T1000 (cell line): ENCODE data around the gene ZBTB16.

Experiments
- DNase-seq: peaks from one replicate; lab custom pipeline; 2025; ENCODE audit warnings: mixed read lengths; lab: John Stamatoyannopoulos, UW

The ZBTB16 gene

DNA sequence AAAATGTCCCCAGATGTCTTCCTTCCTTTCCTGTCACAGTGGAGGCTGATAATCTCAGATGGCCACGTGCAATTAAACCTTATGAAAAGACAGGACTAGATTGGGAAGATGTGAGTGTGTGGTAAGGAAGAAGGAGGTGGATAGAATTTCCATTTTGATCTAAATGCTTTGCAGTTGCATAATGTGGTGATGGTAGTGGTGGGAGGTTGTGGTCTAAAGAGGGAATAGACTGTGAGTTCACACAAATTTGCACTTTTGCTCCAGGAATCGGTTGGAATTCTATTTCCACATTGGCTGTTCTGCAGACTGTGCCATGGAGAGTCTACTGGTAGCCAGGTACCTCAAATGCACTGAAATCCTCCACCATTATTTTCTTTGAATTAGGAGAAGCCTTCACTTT is 93.3 kb downstream of the ZBTB16 start:
- DNase-seq = no peak

DNA sequence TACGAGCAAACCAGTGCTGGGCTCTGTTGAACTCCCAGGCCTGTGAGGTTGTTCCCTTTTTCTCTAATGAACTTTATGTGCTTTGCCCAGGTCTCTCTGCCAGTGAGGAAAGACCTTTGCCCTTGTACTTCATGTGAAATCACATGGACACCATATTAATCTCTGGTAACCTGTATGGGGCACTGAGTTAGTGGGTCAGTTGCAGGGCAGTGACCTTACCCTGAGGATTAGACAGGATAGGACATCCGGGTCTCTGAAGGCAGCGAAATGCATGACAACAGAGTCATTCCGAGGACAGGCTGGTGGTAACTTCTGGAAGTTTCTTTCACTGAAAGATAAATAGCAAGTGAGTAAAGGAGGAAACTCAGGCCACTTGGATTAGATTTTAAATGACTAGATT is 93.7 kb downstream of the ZBTB16 start:
- no peak for DNase-seq

GRCh38 chr11:114154271-114155047 is 94.9 kb downstream of the ZBTB16 start:
- no peak for DNase-seq

DNA sequence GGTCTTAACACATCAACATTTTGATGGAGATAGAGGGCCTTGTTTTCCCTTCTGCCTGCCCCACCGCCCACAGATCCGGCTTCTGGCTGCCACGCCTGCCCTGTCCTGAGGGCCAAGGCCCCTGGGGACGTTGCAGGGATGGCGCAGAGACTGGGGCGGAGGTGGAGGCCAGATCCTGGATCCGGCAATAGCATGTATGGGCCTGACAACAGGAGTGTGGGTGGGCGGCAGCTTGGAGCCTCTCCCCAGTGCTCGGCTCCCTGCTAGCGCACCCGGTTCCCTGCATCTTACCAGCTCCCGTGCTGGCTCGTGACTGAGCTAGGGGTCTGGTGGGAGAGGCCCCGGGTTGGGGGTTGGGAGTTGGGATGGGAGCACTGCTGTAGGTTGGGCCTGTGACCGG is 95.6 kb downstream of the ZBTB16 start:
- no peak for DNase-seq

GRCh38 chr11:114156131-114156581 is 96.6 kb downstream of the ZBTB16 start:
- no peak for DNase-seq

DNA sequence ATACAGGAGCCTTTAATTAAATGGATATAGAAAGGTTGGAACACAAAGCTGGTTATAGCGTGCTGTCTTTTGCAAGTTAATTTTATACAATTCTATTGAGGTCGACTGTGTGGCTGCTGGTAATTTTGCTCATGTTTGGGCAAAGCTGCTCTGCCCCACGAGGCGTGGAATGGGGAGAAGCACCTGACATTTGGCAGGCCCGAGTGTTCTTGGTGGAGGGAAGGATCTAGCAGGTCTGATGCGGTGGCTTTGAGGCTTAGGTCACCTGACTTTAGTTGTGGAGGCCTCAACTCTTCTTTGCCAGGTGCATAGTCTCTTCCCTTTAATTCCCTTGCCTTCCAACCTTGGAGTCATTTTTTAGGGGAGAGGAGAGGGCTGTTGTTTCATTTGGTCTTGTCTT is 97.3 kb downstream of the ZBTB16 start:
- DNase-seq = no peak

DNA sequence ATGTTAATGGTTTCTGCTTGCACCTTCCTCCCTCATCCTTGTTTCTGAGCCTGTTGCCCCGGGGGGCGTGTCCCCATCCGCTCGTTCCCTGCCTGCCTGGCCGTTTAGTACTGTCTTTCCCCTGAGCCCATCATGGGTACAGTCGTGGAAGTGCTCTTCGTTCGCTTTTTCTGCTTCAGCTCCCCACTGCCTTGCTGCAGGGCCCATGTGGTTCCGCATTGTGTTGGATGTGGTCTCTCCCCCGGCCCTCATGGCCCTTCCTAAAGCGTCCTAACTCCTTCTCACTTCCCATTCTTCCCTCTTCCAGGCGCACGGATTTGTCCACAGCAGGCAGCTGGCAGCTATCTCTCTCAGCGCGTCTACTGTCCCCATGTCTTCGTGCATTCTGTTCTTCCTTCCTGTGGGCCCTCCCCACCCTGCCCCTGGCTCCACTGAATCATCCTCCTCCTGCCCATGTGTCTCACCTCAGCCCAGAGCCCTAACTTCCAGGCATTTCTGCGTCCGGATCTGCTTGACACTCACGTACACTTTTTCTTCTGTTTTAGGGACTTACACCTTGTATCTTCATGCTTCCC is 98.1 kb downstream of the ZBTB16 start:
- DNase-seq = no peak

- no peak for DNase-seq
These were observed 98.9 kb downstream of the ZBTB16 start for GRCh38 chr11:114158421-114158820.

- no peak for DNase-seq
These were observed 99.4 kb downstream of the ZBTB16 start for GRCh38 chr11:114158886-114159285.

- no peak for DNase-seq
These were observed 99.8 kb downstream of the ZBTB16 start for GRCh38 chr11:114159320-114159719.

DNA sequence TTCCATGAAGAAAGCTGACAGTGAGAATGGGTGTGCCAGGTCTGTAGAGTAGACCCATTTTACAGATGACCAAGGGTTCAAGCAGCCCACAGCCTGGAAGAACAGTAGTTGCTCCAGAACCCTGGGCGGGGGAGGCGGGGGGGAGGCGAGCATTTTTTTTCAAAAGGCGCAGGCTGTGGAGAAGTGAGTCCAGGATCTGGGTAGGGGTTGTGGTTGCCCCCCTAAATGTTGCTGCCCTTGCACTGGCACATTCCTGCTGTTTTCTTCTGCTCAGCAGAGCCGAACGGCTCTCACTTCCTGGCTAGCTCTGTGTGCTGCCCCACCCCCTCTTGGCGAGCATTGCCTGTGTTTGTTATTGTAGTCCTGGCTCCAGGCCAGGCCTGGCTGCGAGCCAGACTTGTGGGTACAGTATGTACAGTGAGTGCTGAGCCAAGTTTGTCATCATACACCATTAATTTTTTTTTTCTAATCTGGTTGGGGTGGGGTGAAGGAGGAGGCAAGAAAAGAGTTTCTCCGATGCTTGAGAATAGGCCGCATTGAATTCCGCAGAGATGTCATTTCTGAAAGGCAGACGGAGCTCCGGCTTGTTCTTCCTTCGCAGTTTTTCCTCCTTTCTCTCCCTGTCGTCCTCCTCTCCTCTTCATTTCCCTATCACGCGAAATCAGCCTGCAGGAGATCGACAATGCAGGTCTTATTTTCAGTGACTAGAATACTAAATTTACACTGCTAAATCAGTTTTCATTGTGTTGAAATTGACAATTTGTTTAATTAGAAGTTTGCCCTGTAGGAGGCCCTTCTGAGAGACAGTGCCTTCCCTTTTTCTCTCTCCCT is 100.5 kb downstream of the ZBTB16 start:
- peak; percentile 17 for DNase-seq

- no peak for DNase-seq
These were observed 101.4 kb downstream of the ZBTB16 start for GRCh38 chr11:114160894-114161293.

- DNase-seq = no peak
These were observed 102.2 kb downstream of the ZBTB16 start for GRCh38 chr11:114161486-114162250.

DNA sequence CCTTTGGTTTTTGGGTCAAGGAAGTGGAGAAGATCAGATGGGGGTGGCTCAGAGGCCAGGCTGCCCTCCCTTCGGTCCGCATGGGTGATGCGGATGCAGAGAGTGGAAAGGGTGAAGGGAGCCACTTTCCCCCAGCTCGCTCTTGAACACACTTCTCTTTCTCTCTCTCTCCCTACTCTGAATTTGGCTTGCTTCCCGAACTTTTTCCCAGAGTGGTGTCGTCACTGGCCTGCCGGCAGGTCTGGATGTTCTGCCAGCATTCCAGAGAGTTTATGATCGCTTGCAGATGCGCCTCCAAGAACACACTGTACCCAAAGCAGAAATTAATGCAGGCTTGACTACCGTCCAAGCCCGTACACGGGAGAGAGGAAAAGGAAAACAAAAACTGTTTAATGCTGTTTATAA is 103.2 kb downstream of the ZBTB16 start:
- DNase-seq = peak; percentile 27

- DNase-seq = no peak
These were observed 103.7 kb downstream of the ZBTB16 start for GRCh38 chr11:114163229-114163631.

DNA sequence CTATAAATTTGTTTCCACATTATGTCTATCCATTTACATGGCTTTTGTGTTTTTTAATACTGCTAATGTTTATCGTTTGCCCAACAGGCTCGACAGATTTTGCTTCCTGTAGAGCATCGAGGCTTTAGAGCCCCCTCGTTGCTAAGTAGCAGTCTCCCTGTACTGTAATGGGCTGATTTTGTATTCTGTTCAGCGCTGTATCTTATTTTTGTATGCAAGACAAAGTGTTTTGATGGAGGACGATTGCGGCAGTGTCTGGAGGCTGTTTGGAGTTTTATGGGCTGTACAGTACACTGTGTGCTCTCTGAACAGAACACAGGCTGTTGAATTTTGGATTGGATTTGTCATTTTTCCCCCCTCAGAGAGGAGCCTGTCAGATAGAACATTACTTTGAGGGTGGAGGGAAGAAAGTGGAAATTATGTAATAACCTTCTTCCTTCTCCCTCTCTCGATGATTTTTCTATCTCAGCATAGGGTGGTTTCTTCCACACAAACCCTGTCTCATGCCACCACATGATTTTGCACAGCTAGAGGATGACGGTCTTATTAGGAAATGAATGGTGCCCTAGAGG is 104.4 kb downstream of the ZBTB16 start:
- no peak for DNase-seq

DNA sequence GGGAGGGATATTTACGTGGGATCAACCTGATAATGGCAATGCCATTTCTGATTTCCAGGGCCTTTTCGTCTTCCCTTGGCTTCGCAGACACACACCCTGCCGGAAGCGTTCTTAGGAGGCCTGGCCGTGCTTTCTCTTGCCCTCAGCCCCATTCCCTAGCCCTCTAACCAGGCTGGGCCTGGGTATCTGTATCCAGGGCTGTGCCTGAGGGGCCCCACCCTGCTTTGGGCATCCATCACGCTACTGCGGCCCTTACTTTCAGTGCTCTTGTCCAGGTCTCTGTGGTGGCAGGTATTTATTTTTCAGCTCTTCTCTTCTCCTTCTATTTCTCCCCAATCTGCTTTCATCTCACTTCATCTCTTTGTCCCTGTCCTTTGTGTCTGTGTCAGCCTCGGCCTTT is 105.0 kb downstream of the ZBTB16 start:
- DNase-seq = no peak

GRCh38 chr11:114165326-114166230 is 106.1 kb downstream of the ZBTB16 start:
- no peak for DNase-seq

- DNase-seq = no peak
These were observed 106.9 kb downstream of the ZBTB16 start for GRCh38 chr11:114166362-114166761.

DNA sequence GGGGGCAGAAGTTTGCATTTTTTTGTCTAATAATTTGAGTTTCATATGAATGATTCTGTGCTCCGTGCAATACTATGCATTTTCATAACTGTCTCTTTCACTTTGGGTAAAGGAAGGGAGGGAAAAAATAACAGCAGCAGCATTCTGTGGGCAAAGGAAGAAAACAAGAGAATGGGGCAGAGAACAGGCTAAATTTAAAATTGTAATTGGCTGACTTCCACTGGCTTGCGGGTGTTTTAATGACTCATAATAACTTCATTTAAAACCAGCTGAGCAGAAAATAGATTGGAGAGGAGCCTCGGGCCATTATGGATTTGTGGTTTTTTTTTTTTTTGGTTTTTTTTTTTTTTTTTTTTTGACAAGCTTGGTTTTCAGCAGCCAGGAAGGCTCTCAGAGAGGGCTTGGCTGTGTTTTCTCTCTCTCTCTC is 107.4 kb downstream of the ZBTB16 start:
- peak; percentile 0 for DNase-seq

DNA sequence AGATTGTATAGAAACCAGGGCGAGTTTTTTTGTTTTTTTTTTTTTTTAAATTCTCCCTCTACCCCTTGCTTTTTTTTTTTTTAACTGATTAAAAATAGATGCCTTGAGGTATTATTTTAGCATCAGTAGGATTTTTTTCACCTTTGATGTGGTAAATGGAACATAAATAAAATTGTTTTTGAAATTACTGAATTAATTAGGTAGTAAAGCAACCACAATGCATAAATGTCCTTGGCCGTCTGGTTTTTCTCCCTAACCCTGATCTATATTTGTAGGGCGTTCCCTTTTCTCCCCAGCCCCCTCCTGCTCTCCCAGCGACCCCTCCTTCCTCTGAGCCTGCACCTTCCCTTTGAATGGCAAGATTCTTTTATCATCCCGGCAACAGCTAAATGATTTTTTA is 107.8 kb downstream of the ZBTB16 start:
- no peak for DNase-seq
